ENCODE results near the gene FOXRED1. TPM values are rescaled to one million over a fixed set of nuclear protein-coding genes. Genes with fewer than 3 reads are reported as not detected.
A peak's percentile ranks its signal among the peaks of the same experiment; 100 is the strongest.

FOXRED1 gene
- total and polyA plus RNA-seq, 2 donors (not counting 1 experiment from before 2014, with no cell fraction given): 26.1 to 46.0 TPM

GRCh38 chr11:126263489-126263888 is 5.5 kb upstream of the FOXRED1 start:
- 100% methylated on average over 2 of the region's 6 CpGs for WGBS (ENCODE audit: insufficient coverage)
- Histone ChIP-seq H2AFZ (ENCODE audit: insufficient read depth, low read depth, low read length, poor library complexity, severe bottlenecking) (no peak overlapping the region), H3K27ac (ENCODE audit: low read length in 2 of 2) (no peak overlapping the region), H3K9ac (ENCODE audit: low read length) (no peak overlapping the region), H3K36me3 (replicated peaks in 1 of 2; ENCODE audit: control extremely low read depth in 1 of 2, control insufficient read depth in 1 of 2, extremely low read depth in 1 of 2, insufficient read depth in 2 of 2, low read length in 1 of 2) (peaks cover 3 to 65% of the 10 kb centered on the region in 2 experiments), H3K4me3 (ENCODE audit: control extremely low read depth in 1 of 5, extremely low read depth in 1 of 5, insufficient read depth in 1 of 5, low read depth in 2 of 5, low read length in 4 of 5) (no peak overlapping the region), H3K27me3 (replicated peaks in 1 of 4; ENCODE audit: control extremely low read depth in 1 of 4, control insufficient read depth in 3 of 4, insufficient read depth in 4 of 4, low read length in 3 of 4) (no peaks in the 10 kb centered on the region), H3K4me2 (replicated peaks; ENCODE audit: low read depth, low read length, poor library complexity, severe bottlenecking) (no peak overlapping the region), H3K79me2 (ENCODE audit: control insufficient read depth, insufficient read depth, low read length) (peaks cover 23% of the 10 kb centered on the region), H3K9me3 (ENCODE audit: control extremely low read depth in 1 of 3, control insufficient read depth in 2 of 3, insufficient read depth in 1 of 3, low read length in 2 of 3) (no peaks in the 10 kb centered on the region), H4K20me1 (ENCODE audit: control insufficient read depth, insufficient read depth, low read length, poor library complexity, severe bottlenecking) (no peaks in the 10 kb centered on the region), H3K4me1 (ENCODE audit: control insufficient read depth in 2 of 2, insufficient read depth in 2 of 2, low read length in 2 of 2) (peaks cover 10 to 11% of the 10 kb centered on the region in 2 donors)
- Mint-ChIP-seq H3K27me3 (no peaks in the 10 kb centered on the region), H3K4me3 (no peak overlapping the region), H3K4me1 (peaks cover 17% of the 10 kb centered on the region), H3K27ac (no peak overlapping the region), H3K9me3 (ENCODE audit: insufficient read depth) (no peaks in the 10 kb centered on the region)
- POLR2A ChIA-PET: no interaction called here
- ATAC-seq (ENCODE audit: low read depth): no peak
- intact Hi-C loops (cut with micrococcal nuclease): loop anchor here (10.0 kb wide), 1 partner anchor 669 kb away; the partner anchor contains the start of gene STT3A
- CTCF ChIA-PET: interaction anchor here (1.4 kb wide), 1 partner anchor 19 kb away, joined by 3 read pairs; no protein-coding TSS in a partner anchor
- TF ChIP-seq CTCF (IDR thresholded peaks at IDR 0.05): no peak
- no peak for TF ChIP-seq EZH2 (IDR thresholded peaks at IDR 0.05; ENCODE audit: borderline replicate concordance, insufficient read depth, low read depth, low read length, poor library complexity, severe bottlenecking)
- DNase-seq: no peak

GRCh38 chr11:126265811-126266210 is 3.1 kb upstream of the FOXRED1 start:
- Histone ChIP-seq H3K27ac (ENCODE audit: low read length in 2 of 2) (no peak overlapping the region), H2AFZ (ENCODE audit: insufficient read depth, low read depth, low read length, poor library complexity, severe bottlenecking) (no peak overlapping the region), H3K4me1 (ENCODE audit: control insufficient read depth in 2 of 2, insufficient read depth in 2 of 2, low read length in 2 of 2) (peaks cover 14 to 20% of the 10 kb centered on the region in 2 donors), H3K9me3 (ENCODE audit: control extremely low read depth in 1 of 3, control insufficient read depth in 2 of 3, insufficient read depth in 1 of 3, low read length in 2 of 3) (no peaks in the 10 kb centered on the region), H3K9ac (ENCODE audit: low read length) (no peak overlapping the region), H3K79me2 (ENCODE audit: control insufficient read depth, insufficient read depth, low read length) (peaks cover 32% of the 10 kb centered on the region), H4K20me1 (ENCODE audit: control insufficient read depth, insufficient read depth, low read length, poor library complexity, severe bottlenecking) (no peaks in the 10 kb centered on the region), H3K27me3 (replicated peaks in 1 of 4; ENCODE audit: control extremely low read depth in 1 of 4, control insufficient read depth in 3 of 4, insufficient read depth in 4 of 4, low read length in 3 of 4) (no peaks in the 10 kb centered on the region), H3K36me3 (replicated peaks in 1 of 2; ENCODE audit: control extremely low read depth in 1 of 2, control insufficient read depth in 1 of 2, extremely low read depth in 1 of 2, insufficient read depth in 2 of 2, low read length in 1 of 2) (peaks cover 3 to 64% of the 10 kb centered on the region in 2 experiments), H3K4me3 (ENCODE audit: control extremely low read depth in 1 of 5, extremely low read depth in 1 of 5, insufficient read depth in 1 of 5, low read depth in 2 of 5, low read length in 4 of 5) (no peak overlapping the region), H3K4me2 (replicated peaks; ENCODE audit: low read depth, low read length, poor library complexity, severe bottlenecking) (no peak overlapping the region)
- WGBS (ENCODE audit: insufficient coverage): 97% methylated on average over 7 of the region's 8 CpGs
- ATAC-seq (ENCODE audit: low read depth): no peak
- ChIA-PET POLR2A (no interaction called here), CTCF (no interaction called here)
- intact Hi-C loops (cut with micrococcal nuclease): loop anchor here (5.0 to 10.0 kb wide), 2 partner anchors 379 to 671 kb away; partner anchors contain the start of genes HYLS1 and STT3A
- Mint-ChIP-seq H3K4me3 (peak overlapping the region; percentile 3), H3K4me1 (peaks cover 35% of the 10 kb centered on the region), H3K27ac (peak overlapping the region; percentile 5), H3K9me3 (ENCODE audit: insufficient read depth) (no peaks in the 10 kb centered on the region), H3K27me3 (no peaks in the 10 kb centered on the region)
- TF ChIP-seq CTCF (IDR thresholded peaks at IDR 0.05): no peak
- no peak for TF ChIP-seq EZH2 (IDR thresholded peaks at IDR 0.05; ENCODE audit: borderline replicate concordance, insufficient read depth, low read depth, low read length, poor library complexity, severe bottlenecking)
- no peak for DNase-seq
